Stimulated activated CD4-positive, alpha-beta T cell treated with anti-CD3 and anti-CD28 coated beads, TNF-alpha, amount 100 ng/mL, for 48 hours (primary cell): ENCODE data around the gene NUDT6.

Experiments used
- DNase-seq, 3 donors: peaks; one replicate each; pipeline ENCODE4 v3.0.0-alpha.2; 2020; ENCODE audit warnings: low read depth in 3 of 3

Gene NUDT6

GRCh38 chr4:122914292-122914904, 8.0 kb downstream of the NUDT6 start:
- DNase-seq: peak in 2 of 3 donors; percentile 4 to 9

- no peak for DNase-seq
Observed at GRCh38 chr4:122912810-122913575, 9.4 kb downstream of the NUDT6 start.

DNA sequence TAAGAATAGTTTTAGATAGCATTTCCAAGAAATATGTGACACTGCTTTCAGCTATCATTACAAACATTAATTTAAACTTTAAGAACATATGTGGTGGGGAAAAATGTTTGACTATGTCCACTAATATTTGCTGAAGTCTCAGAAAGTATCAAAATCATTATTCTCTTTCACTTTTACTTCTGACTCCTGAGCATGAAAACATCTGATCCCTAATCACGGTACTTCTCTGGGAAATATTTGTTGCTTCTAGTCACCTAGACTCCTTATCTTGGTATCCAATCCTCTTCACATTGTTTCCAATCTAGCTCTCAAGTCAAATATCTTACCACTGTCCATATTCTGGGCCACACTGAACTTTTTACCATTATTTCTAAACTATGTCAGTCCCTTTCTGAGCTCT, 10.8 kb downstream of the NUDT6 start:
- DNase-seq: no peak

DNA sequence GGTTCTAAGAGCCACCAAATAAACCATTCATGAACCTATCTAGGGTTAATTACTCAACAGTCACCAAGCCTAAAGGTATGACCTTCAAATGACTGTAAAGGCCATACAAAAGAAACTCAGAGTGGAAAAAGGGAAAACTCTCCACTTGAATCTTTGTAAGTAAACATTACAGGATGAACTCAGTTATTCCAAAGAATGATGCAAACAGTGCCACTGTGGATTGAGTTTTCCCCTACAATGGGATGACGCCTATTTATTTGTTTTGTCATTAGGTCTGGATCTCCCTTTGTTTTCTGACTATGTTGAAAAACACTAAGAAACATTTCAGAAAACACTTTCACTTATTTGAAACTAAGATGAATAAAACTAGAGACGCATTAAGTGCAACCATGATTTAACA, 12.7 kb downstream of the NUDT6 start:
- no peak for DNase-seq

GRCh38 chr4:122908223-122908622, 14.2 kb downstream of the NUDT6 start:
- DNase-seq: no peak

GRCh38 chr4:122906859-122907305, 15.5 kb downstream of the NUDT6 start:
- DNase-seq: no peak

DNA sequence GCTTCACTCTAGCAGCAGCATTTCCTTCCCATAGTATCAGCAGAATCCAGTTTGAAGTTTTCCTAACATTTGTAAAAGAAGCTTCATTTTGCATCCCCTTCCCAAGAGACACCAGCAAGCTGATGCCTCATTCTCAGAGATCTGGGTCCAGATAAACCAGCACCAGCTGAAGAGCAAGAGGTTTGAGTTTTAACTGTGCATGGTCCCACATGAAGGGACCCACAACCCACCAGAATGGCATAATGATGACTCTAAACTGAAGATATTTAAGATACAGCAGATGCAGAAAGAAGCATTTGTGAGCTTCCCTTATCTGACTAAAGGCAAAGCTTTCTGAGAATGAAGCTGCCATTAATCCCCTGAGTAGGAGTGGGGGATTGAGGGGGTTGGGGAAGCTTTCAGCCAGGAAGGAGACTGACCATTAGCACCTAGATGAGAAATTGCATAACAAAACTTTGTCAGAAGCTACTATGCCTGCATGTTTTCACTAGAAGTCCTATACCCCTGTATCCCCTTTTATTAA, 18.6 kb downstream of the NUDT6 start:
- no peak for DNase-seq

DNA sequence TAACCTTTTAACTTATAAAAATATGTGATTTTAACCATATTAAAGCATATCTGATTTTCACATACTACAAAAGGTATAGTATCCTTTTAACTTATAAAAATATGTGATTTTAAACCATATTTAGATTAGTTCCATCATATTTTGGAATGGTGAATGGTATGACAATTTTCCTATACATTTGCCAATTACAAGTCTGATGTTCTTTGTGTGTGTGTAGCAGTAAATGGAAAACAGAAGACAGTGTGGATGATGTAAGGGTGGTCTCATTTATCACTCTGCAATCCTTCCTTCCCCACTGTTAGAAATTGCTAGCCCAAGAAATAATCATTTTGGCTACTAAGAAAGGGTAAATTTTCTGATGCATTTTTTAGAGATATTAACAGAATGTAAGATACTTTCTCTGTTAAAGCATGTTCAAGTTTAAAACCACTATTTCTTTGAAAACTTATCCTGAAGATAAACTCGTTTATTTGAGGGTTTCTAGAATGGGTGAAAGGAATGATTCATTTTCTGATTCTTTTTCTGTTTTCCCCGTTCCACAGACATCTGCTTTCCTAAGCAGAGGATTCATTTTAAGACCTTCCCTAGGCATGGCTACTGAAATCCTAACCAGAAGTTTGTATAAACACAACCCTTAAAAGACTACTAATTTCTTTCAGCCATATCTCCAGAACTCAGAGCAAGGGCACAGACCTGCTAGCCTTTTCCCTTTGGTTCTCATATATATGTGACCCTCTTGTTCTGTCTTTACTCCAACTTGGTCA, 21.0 kb downstream of the NUDT6 start:
- no peak for DNase-seq

DNA sequence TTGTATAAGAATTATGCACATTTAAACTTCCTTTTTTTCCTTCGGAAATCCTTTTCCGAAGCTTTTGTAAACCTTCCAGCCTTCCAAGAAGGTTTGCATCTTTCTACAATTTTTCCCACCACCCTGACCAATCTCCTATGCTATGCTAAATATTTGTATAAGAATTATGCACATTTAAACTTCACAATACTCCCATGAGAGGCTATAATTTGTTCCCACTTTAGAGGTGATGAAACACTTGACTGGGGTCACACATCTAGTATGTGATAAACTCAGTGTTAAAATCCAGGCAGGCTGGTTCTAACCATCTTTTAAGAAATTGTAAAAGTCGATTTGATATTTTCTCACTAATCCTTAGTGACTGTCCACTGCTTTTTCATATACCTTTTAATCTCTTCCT, 22.1 kb downstream of the NUDT6 start:
- no peak for DNase-seq

DNA sequence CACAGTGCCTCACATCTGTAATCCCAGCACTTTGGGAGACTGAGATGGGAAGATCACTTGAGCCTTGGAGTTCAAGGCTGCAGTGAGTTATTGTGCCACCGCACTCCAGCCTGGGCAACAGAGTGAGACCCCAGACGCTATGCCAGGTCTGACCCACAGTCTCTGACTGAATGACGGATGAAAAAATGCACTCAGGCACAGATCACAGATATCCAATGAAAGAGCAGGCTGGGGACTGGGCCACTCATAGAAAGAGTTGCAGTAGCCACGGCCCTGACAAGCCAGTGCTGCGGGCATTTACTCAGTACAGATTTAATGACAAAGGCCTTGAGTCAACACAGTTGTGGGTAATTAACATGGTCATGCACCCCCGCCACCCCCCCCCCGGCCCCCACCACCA, 22.7 kb downstream of the NUDT6 start:
- DNase-seq: no peak

- DNase-seq: no peak
Observed at GRCh38 chr4:122898370-122899150, 23.8 kb downstream of the NUDT6 start.

DNA sequence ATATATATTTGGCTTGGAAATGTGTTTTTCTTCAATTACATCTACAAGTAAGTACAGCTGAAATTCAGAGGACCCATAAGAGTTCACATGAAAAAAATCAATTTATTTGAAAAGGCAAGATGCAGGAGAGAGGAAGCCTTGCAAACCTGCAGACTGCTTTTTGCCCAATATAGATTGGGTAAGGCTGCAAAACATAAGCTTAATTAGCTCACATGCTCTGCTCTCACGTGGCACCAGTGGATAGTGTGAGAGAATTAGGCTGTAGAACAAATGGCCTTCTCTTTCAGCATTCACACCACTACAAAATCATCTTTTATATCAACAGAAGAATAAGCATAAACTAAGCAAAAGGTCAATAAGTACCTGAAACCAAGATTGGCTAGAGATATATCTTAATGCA, 26.1 kb downstream of the NUDT6 start:
- DNase-seq: no peak

DNA sequence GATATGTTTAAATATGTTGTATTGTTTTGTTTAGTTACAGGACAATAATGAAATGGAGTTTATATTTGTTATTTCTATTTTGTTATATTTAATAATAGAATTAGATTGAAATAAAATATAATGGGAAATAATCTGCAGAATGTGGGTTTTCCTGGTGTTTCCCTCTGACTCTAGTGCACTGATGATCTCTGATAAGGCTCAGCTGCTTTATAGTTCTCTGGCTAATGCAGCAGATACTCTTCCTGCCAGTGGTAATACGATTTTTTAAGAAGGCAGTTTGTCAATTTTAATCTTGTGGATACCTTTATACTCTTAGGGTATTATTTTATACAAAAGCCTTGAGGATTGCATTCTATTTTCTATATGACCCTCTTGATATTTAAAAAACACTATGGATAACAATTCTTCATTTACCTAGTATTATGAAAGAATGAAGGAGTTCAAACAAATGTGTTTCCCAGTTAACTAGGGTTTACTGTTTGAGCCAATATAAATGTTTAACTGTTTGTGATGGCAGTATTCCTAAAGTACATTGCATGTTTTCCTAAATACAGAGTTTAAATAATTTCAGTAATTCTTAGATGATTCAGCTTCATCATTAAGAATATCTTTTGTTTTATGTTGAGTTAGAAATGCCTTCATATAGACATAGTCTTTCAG, 26.9 kb downstream of the NUDT6 start:
- no peak for DNase-seq

DNA sequence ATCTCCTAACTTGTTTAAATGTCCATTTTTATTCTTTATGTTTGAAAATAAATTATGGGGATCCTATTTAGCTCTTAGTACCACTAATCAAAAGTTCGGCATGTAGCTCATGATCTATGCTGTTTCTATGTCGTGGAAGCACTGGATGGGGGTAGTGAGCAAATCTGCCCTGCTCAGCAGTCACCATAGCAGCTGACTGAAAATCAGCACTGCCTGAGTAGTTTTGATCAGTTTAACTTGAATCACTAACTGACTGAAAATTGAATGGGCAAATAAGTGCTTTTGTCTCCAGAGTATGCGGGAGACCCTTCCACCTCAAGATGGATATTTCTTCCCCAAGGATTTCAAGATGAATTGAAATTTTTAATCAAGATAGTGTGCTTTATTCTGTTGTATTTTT, 27.6 kb downstream of the NUDT6 start:
- DNase-seq: no peak

GRCh38 chr4:122890147-122890795, 32.1 kb downstream of the NUDT6 start:
- DNase-seq: no peak

- DNase-seq: no peak
Observed at GRCh38 chr4:122889726-122890125, 32.7 kb downstream of the NUDT6 start.

GRCh38 chr4:122884499-122884898, 37.9 kb downstream of the NUDT6 start:
- no peak for DNase-seq

GRCh38 chr4:122882857-122883735, 39.3 kb downstream of the NUDT6 start:
- DNase-seq: no peak

DNA sequence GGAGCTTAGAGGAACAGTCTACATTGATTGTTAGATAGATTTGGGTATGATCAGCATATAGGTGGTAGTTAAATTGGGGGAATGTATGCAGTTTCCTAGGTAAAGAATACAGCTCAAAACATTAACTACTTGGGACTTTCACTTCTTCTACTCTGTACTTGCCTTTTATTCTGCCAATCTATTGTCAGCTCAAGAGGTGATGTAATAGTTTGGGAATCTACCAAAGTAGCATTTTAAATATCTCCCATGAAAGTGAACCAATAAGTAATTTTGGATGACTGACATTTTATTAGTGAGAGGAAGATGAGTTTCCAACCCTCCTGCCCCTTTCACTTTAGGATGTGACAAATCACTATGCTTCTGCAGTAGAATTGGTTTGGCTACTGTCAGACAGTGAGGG, 43.4 kb downstream of the NUDT6 start:
- no peak for DNase-seq

GRCh38 chr4:122876456-122876855, 45.9 kb downstream of the NUDT6 start:
- no peak for DNase-seq
